HCT116 (cell line): ENCODE results near the gene GOLGA6L2.

ENCODE experiments used
- CEBPB ChIP-seq: IDR thresholded peaks from 2 replicates; pipeline ENCODE4 v1.6.1; 2012; ENCODE audit warnings: low read depth
- CTCF ChIP-seq, 3 experiments: fragments of 200-600 bp in 1 of 3; sonication (generic) in 1 of 3; IDR thresholded peaks in 2 of 3; conservative IDR thresholded peaks in 1 of 3; 2 replicates each; pipeline ENCODE4 v1.5.1; 2012 to 2017; ENCODE audit warnings: low read depth in 2 of 3, low read length in 2 of 3, antibody characterized with exemption in 1 of 3, borderline replicate concordance in 1 of 3, control low read depth in 1 of 3, mild to moderate bottlenecking in 1 of 3, mixed read lengths in 1 of 3, mixed run types in 1 of 3, moderate library complexity in 1 of 3; ENCODE audit not compliant: insufficient read depth in 1 of 3
- EZH2 ChIP-seq: fragments of 200-600 bp; sonication (generic); IDR thresholded peaks from 2 replicates; pipeline ENCODE4 v1.6.1; 2017; ENCODE audit warnings: antibody characterized with exemption, mixed run types
- EZH2phosphoT487 ChIP-seq: fragments of 200-600 bp; IDR thresholded peaks from 2 replicates; pipeline ENCODE4 v1.6.1; 2018; ENCODE audit warnings: antibody characterized with exemption, borderline replicate concordance
- JUND ChIP-seq: IDR thresholded peaks from 2 replicates; pipeline ENCODE4 v1.6.1; 2012
- POLR2A ChIP-seq: IDR thresholded peaks from 2 replicates; pipeline ENCODE4 v1.7.0; 2011; ENCODE audit warnings: borderline replicate concordance; ENCODE audit not compliant: insufficient read depth, insufficient read length; ENCODE audit errors: extremely low read depth
- POLR2AphosphoS5 ChIP-seq: IDR thresholded peaks from 2 replicates; pipeline ENCODE4 v1.6.1; 2011; ENCODE audit warnings: mild to moderate bottlenecking, low read depth, low read length, moderate library complexity
- RAD21 ChIP-seq: IDR thresholded peaks from 2 replicates; pipeline ENCODE4 v1.6.1; 2012; ENCODE audit warnings: low read depth, mild to moderate bottlenecking
- SP1 ChIP-seq: IDR thresholded peaks from 2 replicates; pipeline ENCODE4 v1.6.1; 2012; ENCODE audit warnings: low read depth
- SRF ChIP-seq: IDR thresholded peaks from 2 replicates; pipeline ENCODE4 v1.6.1; 2012; ENCODE audit warnings: low read depth
- YY1 ChIP-seq: IDR thresholded peaks from 2 replicates; pipeline ENCODE4 v1.6.1; 2011; ENCODE audit warnings: low read length, low read depth, moderate library complexity, mild to moderate bottlenecking; ENCODE audit not compliant: insufficient replicate concordance; ENCODE audit errors: extremely low read depth
- ZFX ChIP-seq: fragments of 450-650 bp; IDR thresholded peaks from 2 replicates; pipeline ENCODE4 v1.6.1; 2017
- TF ChIP-seq, protein P1 (sequence below): IDR thresholded peaks from 2 replicates; pipeline ENCODE4 v1.6.1; 2012; ENCODE audit warnings: low read depth
- TF ChIP-seq, protein P2 (sequence below): IDR thresholded peaks from 2 replicates; pipeline ENCODE4 v1.6.1; 2012

DNA sequence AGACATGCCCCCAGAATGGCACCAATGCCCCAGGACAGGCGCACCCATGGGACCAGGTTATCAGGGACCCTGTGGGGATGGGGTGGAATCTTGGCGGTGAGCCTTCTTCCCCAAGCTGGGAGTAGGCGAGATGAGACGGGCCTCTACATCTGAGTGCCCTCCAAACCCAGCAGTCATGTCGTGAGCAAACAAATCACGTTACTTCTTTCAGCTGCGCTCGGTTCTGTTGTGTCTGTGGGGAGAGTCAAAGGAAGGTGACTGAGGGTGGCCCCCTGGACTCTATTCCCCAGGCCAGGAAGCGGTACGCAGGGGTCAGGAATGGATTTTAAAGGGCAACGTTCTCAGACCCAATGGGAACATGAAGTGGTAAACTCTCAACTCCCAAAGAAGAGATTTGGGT lies 2.8 kb downstream of the GOLGA6L2 start:
- no peak for TF ChIP-seq EZH2phosphoT487
- no peak for TF ChIP-seq CTCF (IDR thresholded peaks at IDR 0.05 in 2 of 3, conservative IDR thresholded peaks at IDR 0.05 in 1 of 3; ENCODE audit: borderline replicate concordance in 1 of 3, insufficient read depth in 1 of 3, low read depth in 2 of 3, low read length in 2 of 3)
- no peak for TF ChIP-seq SRF
- no peak for TF ChIP-seq POLR2A
- TF ChIP-seq POLR2AphosphoS5 = no peak
- no peak for TF ChIP-seq EZH2
- TF ChIP-seq, protein P1, sequence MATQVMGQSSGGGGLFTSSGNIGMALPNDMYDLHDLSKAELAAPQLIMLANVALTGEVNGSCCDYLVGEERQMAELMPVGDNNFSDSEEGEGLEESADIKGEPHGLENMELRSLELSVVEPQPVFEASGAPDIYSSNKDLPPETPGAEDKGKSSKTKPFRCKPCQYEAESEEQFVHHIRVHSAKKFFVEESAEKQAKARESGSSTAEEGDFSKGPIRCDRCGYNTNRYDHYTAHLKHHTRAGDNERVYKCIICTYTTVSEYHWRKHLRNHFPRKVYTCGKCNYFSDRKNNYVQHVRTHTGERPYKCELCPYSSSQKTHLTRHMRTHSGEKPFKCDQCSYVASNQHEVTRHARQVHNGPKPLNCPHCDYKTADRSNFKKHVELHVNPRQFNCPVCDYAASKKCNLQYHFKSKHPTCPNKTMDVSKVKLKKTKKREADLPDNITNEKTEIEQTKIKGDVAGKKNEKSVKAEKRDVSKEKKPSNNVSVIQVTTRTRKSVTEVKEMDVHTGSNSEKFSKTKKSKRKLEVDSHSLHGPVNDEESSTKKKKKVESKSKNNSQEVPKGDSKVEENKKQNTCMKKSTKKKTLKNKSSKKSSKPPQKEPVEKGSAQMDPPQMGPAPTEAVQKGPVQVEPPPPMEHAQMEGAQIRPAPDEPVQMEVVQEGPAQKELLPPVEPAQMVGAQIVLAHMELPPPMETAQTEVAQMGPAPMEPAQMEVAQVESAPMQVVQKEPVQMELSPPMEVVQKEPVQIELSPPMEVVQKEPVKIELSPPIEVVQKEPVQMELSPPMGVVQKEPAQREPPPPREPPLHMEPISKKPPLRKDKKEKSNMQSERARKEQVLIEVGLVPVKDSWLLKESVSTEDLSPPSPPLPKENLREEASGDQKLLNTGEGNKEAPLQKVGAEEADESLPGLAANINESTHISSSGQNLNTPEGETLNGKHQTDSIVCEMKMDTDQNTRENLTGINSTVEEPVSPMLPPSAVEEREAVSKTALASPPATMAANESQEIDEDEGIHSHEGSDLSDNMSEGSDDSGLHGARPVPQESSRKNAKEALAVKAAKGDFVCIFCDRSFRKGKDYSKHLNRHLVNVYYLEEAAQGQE = no peak
- TF ChIP-seq RAD21 = no peak
- TF ChIP-seq YY1 = no peak
- TF ChIP-seq SP1 = no peak
- TF ChIP-seq JUND = no peak
- no peak for TF ChIP-seq CEBPB
- no peak for TF ChIP-seq ZFX
- TF ChIP-seq, protein P2, sequence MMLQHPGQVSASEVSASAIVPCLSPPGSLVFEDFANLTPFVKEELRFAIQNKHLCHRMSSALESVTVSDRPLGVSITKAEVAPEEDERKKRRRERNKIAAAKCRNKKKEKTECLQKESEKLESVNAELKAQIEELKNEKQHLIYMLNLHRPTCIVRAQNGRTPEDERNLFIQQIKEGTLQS = no peak
